ENCODE measurements around the gene FUT9.

Gene FUT9

GRCh38 chr6:96015518-96016333 is at the start of gene FUT9:
TSS of gene FUT9 (plus strand) at chr6:96015974. CDS start at chr6:96203156, 187,182 bp downstream.
- no peak for DNase-seq (ENCODE audit: insufficient read length, low spot score)
- no peak for FAIRE-seq

- no peak for DNase-seq (ENCODE audit: insufficient read length, low spot score)
- no peak for FAIRE-seq
These were observed 48.2 kb upstream of the FUT9 start for GRCh38 chr6:95967594-95967993.

GRCh38 chr6:95973976-95974375 is 41.8 kb upstream of the FUT9 start:
- DNase-seq (ENCODE audit: insufficient read length, low spot score) = no peak
- no peak for FAIRE-seq

GRCh38 chr6:95978230-95978629 is 37.5 kb upstream of the FUT9 start:
- no peak for FAIRE-seq
- DNase-seq (ENCODE audit: insufficient read length, low spot score) = no peak

GRCh38 chr6:95991906-95992305 is 23.9 kb upstream of the FUT9 start:
- no peak for DNase-seq (ENCODE audit: insufficient read length, low spot score)
- no peak for FAIRE-seq

- no peak for DNase-seq (ENCODE audit: insufficient read length, low spot score)
- FAIRE-seq = no peak
These were observed 21.6 kb upstream of the FUT9 start for GRCh38 chr6:95994151-95994550.

GRCh38 chr6:95998133-95998532 is 17.6 kb upstream of the FUT9 start:
- FAIRE-seq = no peak

GRCh38 chr6:96001891-96002575 is 13.7 kb upstream of the FUT9 start:
- FAIRE-seq (no peak), DNase-seq (ENCODE audit: insufficient read length, low spot score) (no peak)

More at GRCh38 chr6:95998133-95998532, 17.6 kb upstream of the FUT9 start:
- DNase-seq (ENCODE audit: insufficient read length, low spot score) = no peak

GRCh38 chr6:96002576-96002910 is 13.2 kb upstream of the FUT9 start:
- FAIRE-seq (no peak), DNase-seq (ENCODE audit: insufficient read length, low spot score) (no peak)

GRCh38 chr6:96002912-96003311 is 12.9 kb upstream of the FUT9 start:
- no peak for DNase-seq (ENCODE audit: insufficient read length, low spot score)
- no peak for FAIRE-seq

- FAIRE-seq (no peak), DNase-seq (ENCODE audit: insufficient read length, low spot score) (no peak)
These were observed 8.1 kb upstream of the FUT9 start for GRCh38 chr6:96007663-96008062.

- DNase-seq (ENCODE audit: insufficient read length, low spot score) (no peak), FAIRE-seq (no peak)
These were observed 2.2 kb upstream of the FUT9 start for GRCh38 chr6:96013531-96013930.

- DNase-seq (ENCODE audit: insufficient read length, low spot score) = no peak
- FAIRE-seq = no peak
These were observed 792 bp upstream of the FUT9 start for GRCh38 chr6:96014846-96015517.

- DNase-seq (ENCODE audit: insufficient read length, low spot score) = no peak
- no peak for FAIRE-seq
These were observed 728 bp downstream of the FUT9 start for GRCh38 chr6:96016334-96017069.

GRCh38 chr6:96017070-96017359 is 1.2 kb downstream of the FUT9 start:
- DNase-seq (ENCODE audit: insufficient read length, low spot score) (no peak), FAIRE-seq (no peak)

GRCh38 chr6:96022225-96022624 is 6.5 kb downstream of the FUT9 start:
- no peak for FAIRE-seq
- no peak for DNase-seq (ENCODE audit: insufficient read length, low spot score)

GRCh38 chr6:96032661-96033060 is 16.9 kb downstream of the FUT9 start:
- no peak for DNase-seq (ENCODE audit: insufficient read length, low spot score)
- FAIRE-seq = no peak

- DNase-seq (ENCODE audit: insufficient read length, low spot score) (no peak), FAIRE-seq (no peak)
These were observed 35.8 kb downstream of the FUT9 start for GRCh38 chr6:96051555-96051954.

GRCh38 chr6:96058082-96058481 is 42.3 kb downstream of the FUT9 start:
- DNase-seq (ENCODE audit: insufficient read length, low spot score) (no peak), FAIRE-seq (no peak)

- no peak for DNase-seq (ENCODE audit: insufficient read length, low spot score)
- no peak for FAIRE-seq
These were observed 43.8 kb downstream of the FUT9 start for GRCh38 chr6:96059586-96059985.

GRCh38 chr6:96060249-96060648 is 44.5 kb downstream of the FUT9 start:
- DNase-seq (ENCODE audit: insufficient read length, low spot score) = no peak
- FAIRE-seq = no peak

Measured in GM19239 (cell line).